Mononuclear cell (primary cell): ENCODE results near the gene SEMA5A. TPM values are rescaled to one million over a fixed set of nuclear protein-coding genes. Genes with fewer than 3 reads are reported as not detected.

Source experiments
- H3K27me3 ChIP-seq: 2 replicates; pipeline ENCODE4 v1.6.0; 2011; ENCODE audit warnings: low read length, control low read depth; ENCODE audit not compliant: insufficient read depth
- H3K4me1 ChIP-seq: 2 replicates; pipeline ENCODE4 v1.5.1; 2011; ENCODE audit warnings: mild to moderate bottlenecking, low read length, control low read depth; ENCODE audit not compliant: insufficient read depth
- H3K4me3 ChIP-seq: 2 replicates; pipeline ENCODE4 v1.5.1; 2011; ENCODE audit warnings: mild to moderate bottlenecking, low read length, moderate library complexity
- H3K9me3 ChIP-seq: 2 replicates; pipeline ENCODE4 v1.5.1; 2011; ENCODE audit warnings: low read depth, mild to moderate bottlenecking, control low read depth, low read length
- total RNA-seq: library from RNA; depleted of rRNA; stranded (reverse); fragments of >200 nt; gene quantifications from one replicate; pipeline ENCODE4 v1.2.3, GENCODE V29; 2012

The SEMA5A gene
- total RNA-seq, 1 donor = 0.84 TPM

DNA sequence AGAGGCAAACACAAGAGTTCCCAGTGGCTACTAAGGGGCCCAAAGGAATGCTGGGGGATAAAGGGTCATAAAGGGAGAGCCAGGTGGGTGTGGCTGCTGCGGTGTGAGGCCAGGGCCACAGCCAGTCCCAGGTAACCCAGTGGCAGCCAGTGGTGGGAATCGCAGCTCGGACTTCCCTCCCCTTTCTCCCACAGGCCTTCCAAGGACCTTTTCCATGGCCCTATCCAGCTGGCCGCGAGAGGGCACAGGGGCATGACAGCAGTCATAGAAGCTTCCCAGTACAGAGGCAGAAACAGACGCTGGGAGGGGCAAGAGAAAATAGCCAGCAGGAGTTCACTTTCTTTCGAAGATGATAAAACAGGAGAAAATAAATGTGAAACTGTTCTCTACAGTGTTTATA is 257.6 kb downstream of the SEMA5A start:
- no peaks in the 10 kb centered on the region for H3K9me3 ChIP-seq
- no peak overlapping the region for H3K4me3 ChIP-seq
- H3K4me1 ChIP-seq = no peaks in the 10 kb centered on the region
- H3K27me3 ChIP-seq = no peaks in the 10 kb centered on the region

DNA sequence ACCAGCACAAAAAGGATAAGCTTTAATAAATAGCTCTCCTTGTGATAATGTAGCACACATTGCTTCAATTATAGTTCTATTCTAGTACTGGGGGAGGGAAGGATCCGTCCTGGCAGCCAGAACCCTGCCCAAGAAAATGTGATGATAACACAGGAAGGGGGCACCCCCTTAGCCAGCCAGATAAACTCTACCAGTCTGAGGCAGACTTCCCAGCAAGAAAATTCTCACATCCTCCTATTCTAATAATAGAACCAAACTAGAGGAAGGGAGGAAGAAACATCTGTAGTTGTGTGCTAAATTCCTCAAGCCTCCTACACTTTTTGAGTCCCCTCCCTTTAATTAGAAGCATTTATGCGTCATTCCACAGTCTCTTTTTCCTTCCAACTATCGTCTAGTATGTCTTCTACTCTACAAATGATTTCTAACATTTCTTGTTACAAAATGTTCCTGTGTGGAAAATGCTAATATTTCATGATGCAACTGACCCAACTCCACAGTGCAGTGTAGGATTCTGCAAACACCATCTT is 261.0 kb downstream of the SEMA5A start:
- Histone ChIP-seq H3K4me3 (no peak overlapping the region), H3K4me1 (no peaks in the 10 kb centered on the region), H3K27me3 (no peaks in the 10 kb centered on the region), H3K9me3 (no peaks in the 10 kb centered on the region)

DNA sequence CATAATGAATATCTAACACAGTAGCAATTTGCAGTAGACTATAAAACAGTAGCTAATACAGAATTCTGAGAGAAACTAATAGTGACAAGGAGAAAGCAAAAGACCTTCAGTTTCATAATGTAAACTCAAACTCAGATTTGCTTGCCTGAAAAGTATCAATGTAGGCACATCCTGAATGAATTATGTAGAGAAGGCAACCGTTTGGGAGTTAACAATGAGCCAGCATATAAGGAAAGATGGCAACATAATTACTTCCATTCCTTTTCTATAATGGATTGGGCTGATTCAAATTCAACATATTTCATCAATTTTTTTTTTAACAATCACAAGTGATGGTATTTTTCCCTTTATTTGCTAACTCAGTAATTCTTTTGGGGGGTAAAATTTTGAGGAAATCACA is 261.6 kb downstream of the SEMA5A start:
- no peaks in the 10 kb centered on the region for H3K27me3 ChIP-seq
- H3K9me3 ChIP-seq = no peaks in the 10 kb centered on the region
- no peaks in the 10 kb centered on the region for H3K4me1 ChIP-seq
- H3K4me3 ChIP-seq = no peak overlapping the region

DNA sequence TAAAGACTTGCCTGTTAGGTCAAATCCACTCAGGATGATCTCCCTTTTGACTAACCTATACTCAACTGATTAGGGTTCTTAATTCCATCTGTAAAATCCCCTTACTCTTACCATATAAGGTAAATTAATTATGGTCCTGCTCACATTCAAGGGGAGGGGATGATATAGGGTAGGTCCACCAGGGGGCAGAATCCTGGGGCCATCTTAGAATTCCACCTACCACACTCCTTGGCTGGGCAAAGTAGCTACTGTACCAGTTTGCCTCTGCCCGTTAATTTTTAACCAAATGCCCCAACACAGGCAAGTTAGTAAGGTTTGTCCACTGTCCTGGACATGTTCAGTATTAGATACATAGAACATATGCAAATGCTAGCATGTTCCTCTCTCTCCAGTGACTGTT is 262.4 kb downstream of the SEMA5A start:
- Histone ChIP-seq H3K9me3 (no peaks in the 10 kb centered on the region), H3K27me3 (no peaks in the 10 kb centered on the region), H3K4me3 (no peak overlapping the region), H3K4me1 (no peaks in the 10 kb centered on the region)

DNA sequence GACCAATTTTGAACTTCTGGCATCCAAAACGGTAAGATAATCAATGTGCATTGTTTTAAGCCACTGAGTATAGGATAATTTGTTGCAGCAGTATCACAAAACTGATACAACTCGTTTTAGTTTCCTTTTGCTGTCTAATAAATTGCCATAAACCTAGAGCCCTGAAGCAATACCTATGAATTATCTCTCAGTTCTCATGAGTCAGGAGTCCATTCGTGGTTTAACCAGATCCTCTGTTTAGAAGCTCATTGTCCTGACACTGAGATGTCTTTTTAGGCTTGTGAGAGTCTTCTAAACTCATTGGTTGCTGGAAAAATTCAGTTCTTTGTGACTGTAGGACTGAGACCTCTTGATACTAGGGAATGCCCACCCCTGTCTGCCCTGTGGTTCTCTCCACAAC is 262.9 kb downstream of the SEMA5A start:
- no peaks in the 10 kb centered on the region for H3K9me3 ChIP-seq
- H3K4me1 ChIP-seq = no peaks in the 10 kb centered on the region

DNA sequence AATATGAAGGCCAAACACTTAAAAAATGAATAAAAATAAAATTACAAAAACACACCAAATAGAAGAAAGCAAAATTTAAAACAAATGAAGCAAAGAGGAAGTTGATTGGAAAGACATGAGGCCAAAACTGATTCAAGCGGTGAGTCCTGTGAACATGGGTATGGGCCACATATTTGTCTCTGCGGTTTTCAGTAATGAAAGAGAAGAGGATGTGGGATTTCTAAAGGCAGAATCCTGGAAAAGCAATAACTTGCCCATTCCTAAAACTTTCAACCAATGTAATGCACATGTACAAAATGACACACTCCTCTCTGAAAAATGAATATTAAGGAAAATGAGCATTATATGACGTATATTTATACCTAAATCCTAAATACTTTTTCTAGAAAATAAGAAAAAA is 263.7 kb downstream of the SEMA5A start:
- Histone ChIP-seq H3K27me3 (no peaks in the 10 kb centered on the region), H3K9me3 (no peaks in the 10 kb centered on the region), H3K4me1 (no peaks in the 10 kb centered on the region), H3K4me3 (no peak overlapping the region)

More for the DNA sequence above, 262.9 kb downstream of the SEMA5A start:
- Histone ChIP-seq H3K27me3 (no peaks in the 10 kb centered on the region), H3K4me3 (no peak overlapping the region)

DNA sequence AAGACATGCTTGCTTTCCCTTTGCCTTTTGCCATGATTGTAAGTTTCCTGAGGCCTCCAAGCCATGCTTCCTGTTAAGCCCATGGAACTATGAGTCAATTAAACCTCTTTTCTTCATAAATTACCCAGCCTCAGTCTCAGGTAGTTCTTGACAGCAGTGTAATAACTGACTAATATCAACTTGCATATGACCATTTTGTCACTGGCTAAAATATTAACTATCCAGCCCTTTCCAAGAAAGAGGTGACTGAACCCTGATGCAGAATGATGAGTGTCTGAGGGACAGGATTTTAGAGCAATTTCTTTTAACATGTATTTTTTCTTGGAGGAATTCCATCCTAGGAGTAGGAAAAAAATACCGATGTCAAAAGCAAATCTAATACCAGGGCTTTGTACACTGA is 266.1 kb downstream of the SEMA5A start:
- Histone ChIP-seq H3K4me3 (no peak overlapping the region), H3K9me3 (no peaks in the 10 kb centered on the region), H3K27me3 (no peaks in the 10 kb centered on the region), H3K4me1 (no peaks in the 10 kb centered on the region)

DNA sequence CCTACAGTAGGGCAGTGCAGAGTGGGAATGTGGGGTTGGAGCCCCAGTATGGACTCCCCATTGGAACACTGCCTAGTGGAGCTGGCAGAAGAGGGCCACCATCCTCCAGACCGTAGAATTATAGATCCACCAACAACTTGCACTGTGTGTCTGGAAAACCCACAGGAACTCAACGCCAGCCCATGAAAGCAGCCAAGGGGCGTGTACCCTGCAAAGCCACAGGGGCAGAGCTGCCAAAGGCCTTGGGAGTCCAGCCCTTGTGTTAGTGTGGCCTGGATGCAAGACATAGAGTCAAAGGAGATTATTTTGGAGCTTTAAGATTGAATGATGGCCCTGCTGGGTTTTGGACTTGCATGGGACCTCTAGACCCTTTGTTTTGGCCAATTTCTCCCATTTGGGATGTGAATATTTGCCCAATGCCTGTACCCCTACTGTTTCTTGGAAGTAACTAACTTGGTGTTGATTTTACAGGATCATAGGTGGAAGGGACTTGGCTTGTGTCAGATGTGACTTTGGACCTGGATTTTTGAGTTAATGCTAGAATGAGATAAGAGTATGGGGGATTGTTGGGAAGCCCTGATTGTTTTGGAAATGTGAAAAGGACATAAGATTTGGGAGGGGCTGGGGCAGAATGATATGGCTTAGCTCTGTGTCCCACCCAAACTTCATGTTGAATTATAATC is 266.8 kb downstream of the SEMA5A start:
- Histone ChIP-seq H3K27me3 (no peaks in the 10 kb centered on the region), H3K4me3 (no peak overlapping the region), H3K4me1 (no peaks in the 10 kb centered on the region), H3K9me3 (no peaks in the 10 kb centered on the region)

DNA sequence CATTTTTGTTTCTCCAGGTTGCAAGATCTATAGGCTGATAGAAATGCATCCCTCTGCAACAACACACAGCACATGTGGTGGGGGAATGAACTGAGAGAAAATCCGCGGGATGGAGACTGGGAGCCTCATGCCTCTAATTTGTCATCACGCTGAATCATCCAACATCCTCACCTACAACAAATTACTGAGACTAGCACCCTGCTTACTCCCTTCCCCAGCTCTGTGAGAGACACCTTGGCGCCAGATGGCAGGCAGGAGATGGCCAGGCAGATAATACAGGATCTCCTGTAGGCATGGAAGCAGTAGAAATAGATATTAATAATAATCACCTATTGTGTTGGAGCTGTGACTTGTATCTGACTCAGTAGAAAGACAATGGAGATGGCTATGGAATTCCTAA is 276.9 kb downstream of the SEMA5A start:
- no peaks in the 10 kb centered on the region for H3K9me3 ChIP-seq
- H3K27me3 ChIP-seq = no peaks in the 10 kb centered on the region
- no peaks in the 10 kb centered on the region for H3K4me1 ChIP-seq
- no peak overlapping the region for H3K4me3 ChIP-seq

DNA sequence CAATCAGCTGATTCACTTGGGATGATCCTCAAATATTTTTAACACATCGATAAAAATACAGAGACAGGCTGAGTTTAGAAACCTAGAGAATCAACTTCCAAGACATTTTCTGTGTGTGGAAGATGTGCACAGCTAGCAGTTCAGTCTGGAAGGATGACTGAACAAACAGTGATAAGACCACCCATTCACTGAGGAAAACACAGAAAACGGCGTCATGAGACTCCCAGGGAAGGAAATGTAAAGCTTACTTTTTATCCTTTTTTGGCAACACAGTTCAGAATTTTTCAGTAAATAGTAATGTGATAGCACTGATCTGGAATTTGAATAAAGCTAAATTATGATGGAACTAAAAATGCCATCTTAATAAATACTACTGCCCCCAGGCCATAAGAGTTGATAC is 277.6 kb downstream of the SEMA5A start:
- H3K4me1 ChIP-seq = no peaks in the 10 kb centered on the region
- no peaks in the 10 kb centered on the region for H3K9me3 ChIP-seq
- H3K27me3 ChIP-seq = no peaks in the 10 kb centered on the region
- H3K4me3 ChIP-seq = no peak overlapping the region

DNA sequence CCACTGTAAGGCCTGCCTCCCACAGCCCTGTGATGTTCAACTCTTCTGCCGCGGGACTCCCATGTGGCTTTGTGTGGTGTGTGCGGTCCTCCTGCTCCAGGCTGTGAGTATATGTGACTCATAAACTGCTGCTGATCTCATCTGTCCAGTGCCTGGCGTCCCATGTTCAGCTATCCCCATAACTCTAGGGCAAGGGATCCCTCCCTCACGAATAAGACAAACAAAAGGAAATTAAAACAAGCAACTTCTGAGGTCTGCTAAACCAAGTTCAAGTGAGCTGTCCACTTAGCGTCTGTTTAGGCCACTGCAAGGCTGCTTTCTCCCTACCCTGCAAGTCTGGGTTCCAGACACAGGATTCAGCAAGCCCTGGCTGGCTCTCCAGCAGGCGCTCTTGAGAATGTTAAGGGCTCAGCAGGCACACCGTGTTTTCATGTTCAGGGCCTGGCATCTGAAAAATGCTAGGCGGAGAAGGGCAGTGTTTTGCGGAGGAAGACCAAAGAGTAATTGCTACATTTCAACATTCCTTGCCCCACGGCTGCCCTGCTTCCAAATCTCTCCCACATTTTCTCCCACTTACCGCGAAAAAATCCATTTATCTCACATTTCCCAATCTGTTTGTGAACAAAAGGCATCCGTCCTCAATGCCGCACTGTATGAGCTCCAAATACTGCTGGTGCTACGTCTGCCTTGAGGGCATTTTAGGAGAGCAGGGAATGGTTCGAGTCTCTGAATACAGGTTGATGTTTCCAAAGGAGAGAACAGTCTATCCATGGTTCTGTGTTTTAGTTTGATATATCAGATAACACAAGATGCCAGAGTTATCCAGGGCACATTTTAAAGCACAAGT is 280.2 kb downstream of the SEMA5A start:
- Histone ChIP-seq H3K4me1 (no peaks in the 10 kb centered on the region), H3K27me3 (no peaks in the 10 kb centered on the region), H3K9me3 (no peaks in the 10 kb centered on the region), H3K4me3 (no peak overlapping the region)

DNA sequence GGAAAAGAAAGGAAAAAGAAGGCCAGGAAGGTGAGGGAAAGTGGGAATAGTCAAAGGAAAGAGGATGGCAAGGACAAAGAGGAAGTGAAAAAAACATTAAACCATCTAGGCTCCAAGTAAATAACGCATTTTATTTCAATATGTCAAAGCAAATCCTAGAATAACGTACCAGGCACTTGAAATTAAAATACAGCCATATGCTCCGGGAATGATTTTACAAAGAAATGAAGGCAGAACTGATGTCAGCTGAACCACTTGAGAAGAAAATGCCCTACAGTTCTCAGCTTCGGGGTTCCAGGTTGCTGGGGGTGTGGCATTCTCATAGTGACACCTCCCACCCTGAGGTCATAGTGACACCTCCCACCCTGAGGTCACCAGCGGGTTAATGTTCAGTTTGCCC is 281.6 kb downstream of the SEMA5A start:
- H3K9me3 ChIP-seq = no peaks in the 10 kb centered on the region
- H3K4me3 ChIP-seq = no peak overlapping the region
- H3K4me1 ChIP-seq = no peaks in the 10 kb centered on the region
- no peaks in the 10 kb centered on the region for H3K27me3 ChIP-seq

DNA sequence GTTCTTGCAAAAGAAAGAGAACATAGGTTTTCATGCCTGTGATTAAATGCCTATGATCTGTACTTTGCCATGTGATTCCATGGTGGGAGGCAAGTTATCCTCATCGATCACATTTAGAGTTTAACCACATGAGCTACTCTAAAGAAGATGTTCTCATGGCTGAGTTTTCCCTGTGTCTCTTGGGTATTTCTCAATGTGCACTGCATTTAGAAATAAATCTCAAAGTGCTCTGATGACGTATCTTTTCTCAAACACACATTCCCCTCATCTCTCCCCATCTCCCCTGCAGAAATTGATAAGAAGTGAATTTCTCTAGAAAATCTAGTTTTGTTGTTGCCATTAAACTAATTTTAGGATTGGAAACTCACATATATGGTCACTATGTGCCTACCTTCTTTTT is 282.2 kb downstream of the SEMA5A start:
- Histone ChIP-seq H3K27me3 (no peaks in the 10 kb centered on the region), H3K4me1 (no peaks in the 10 kb centered on the region), H3K4me3 (no peak overlapping the region), H3K9me3 (no peaks in the 10 kb centered on the region)

DNA sequence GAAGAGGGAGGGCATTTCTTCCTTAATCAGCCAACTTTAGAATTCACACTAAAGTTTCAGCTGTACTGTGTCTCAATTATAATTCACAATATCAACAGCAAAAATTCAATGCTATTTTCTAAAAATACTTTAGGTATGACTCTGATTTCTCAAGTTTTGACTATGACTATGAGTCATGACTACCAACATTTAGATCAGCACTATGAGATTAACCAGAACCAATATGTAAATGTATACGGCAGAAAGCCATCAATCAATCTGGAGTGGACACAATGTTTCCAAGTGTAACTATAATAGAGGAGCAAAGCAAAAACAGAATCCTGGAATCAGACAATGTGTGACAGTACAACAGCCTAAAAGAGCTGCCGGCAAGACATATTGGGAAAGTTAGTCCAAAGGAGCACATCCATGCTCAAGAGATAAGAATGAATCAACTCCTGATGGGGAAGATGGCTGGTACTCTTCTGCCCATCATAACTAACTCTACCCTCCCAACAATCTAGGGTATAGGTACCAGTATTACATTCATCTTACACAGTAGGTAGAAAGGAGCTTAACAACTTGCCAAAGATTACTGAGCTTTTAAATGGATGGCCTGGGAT is 294.4 kb downstream of the SEMA5A start:
- H3K4me1 ChIP-seq = no peaks in the 10 kb centered on the region
- H3K4me3 ChIP-seq = no peak overlapping the region
- H3K27me3 ChIP-seq = no peaks in the 10 kb centered on the region
- H3K9me3 ChIP-seq = no peaks in the 10 kb centered on the region

DNA sequence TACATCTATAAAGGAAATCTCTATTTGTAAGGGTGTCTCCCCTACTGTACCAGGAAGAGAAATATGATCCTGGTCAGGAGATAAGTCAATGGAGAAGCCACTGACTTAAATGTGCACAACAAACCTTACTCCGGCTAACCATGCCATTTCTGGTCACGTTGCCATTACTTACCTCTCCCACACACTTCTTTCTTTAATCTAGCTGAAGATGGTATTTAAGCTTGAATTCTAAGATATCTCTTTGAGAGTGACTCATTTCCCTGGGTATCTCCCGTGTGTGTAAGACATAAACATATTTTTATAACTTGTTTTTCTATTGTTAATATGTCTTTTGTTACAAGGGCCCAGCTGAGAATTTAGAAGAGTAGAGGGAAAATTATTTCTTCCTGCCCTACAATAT is 296.6 kb downstream of the SEMA5A start:
- Histone ChIP-seq H3K4me1 (no peaks in the 10 kb centered on the region), H3K4me3 (no peak overlapping the region), H3K27me3 (no peaks in the 10 kb centered on the region), H3K9me3 (no peaks in the 10 kb centered on the region)
